ENCODE measurements around the gene RTN4.

RTN4 gene

DNA sequence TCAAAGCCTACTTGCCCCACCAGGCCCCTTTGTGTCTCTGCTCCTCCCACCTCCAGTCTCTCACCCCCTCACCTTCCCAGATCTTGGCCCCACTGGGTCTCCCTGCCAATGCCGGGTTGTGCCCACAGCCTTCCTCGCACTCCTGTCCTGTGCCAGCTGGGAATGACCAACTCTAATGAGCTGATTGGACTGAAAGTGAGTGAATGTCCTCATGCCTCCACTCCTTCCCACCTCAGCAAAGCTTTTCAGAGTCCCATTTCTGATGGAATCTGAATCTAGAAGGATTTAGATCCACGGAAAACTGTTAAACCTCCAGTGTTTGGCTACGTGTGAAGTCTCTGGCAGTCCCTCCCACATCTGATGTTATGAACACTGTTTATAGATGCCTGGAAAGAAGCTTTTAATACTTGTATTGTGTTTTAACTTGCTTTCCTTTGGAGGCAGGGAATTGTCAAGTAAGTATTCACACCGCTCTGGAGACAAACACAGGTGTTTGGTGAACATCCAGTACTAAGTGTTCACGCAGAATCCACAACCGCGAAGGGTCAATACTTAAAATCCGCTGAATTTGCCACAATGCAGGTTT lies 103.9 kb downstream of the RTN4 start:
- DNase-seq = no peak

DNA sequence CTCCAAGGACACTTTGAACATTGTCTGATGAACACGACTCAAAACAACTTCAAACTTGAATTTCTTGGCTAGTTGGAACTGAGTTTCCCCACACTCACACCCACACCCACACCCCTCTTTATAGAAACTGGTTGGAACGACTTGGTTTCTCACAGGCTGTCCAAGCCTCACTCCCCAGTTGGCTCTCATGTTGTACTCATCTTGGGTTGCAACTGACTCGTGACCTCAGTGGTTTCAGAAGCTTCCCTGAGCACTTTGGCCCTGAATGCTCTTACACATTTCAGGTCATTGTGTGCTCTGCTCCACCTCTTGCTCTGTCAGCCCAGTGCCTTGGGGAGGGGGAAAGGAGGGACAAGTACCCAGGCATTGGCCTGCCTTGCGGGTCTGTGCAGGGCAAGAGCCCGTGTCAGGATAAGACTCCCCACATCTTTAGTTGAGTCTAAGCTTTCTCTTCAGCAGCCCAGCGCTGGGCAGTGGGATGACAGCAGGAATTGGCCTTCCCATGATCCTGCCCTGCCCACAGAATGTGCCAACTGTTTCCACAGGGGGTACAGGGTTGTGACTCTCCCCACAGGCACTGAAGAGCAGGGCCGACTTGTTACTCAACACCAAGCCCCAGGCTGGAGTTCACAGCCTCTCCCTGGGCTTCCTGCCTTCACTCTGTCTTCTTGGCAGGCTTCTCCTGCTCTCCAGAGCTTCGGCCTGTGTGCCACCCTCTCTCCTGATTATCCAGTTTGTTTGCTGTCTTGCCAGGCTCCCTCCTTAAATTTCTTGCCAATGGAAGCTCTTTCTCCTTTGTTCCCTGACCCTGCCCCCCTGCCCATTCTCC lies 104.6 kb downstream of the RTN4 start:
- DNase-seq = no peak

DNA sequence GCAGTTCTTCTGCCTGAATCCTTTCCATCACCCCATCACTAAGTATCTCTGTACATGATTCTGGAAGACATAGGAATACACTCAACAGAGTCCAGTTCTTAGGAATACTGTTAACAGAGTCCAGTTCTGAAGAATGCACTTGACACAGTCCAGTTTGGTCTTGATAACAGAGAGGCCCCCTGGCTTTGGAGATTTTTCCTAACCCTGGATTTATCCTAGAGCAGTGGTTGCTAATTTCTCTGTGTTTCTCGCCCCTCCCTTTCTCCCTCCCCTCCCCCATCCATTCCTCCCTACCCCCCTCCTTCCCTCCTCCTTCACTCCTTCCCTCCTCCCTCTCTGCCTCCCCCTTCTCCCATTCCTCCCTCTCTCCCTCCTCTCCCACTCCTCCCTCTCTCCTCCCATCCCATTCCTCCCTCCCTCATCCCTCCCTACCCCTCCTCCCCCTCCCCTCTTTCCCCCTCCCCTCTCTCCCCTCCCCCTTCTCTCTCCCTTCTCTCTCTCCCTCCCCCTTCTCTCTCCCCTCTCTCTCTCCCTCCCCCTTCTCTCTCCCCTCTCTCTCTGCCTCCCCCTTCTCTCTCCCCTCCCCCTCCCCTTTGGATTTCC lies 105.4 kb downstream of the RTN4 start:
- no peak for DNase-seq

DNA sequence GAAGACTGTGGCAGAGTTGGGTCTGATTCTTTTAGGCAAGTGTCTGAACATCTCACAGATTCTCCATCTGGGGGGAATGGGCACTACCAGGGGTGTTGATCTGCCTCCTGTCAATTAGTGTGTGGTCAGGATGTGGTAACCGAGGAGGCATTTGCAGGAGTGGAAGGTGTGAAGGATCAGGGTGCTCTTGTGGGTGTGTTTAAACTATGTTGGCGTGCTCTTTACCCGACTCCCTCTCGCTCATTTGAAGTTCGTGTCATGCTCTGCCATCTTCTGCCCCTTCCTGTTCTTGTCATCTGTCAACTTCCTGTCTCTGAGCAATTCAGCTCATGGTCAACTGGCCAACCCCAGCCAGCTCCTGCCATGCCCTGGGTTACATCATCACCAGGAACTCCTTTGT lies 107.9 kb downstream of the RTN4 start:
- DNase-seq = no peak

DNA sequence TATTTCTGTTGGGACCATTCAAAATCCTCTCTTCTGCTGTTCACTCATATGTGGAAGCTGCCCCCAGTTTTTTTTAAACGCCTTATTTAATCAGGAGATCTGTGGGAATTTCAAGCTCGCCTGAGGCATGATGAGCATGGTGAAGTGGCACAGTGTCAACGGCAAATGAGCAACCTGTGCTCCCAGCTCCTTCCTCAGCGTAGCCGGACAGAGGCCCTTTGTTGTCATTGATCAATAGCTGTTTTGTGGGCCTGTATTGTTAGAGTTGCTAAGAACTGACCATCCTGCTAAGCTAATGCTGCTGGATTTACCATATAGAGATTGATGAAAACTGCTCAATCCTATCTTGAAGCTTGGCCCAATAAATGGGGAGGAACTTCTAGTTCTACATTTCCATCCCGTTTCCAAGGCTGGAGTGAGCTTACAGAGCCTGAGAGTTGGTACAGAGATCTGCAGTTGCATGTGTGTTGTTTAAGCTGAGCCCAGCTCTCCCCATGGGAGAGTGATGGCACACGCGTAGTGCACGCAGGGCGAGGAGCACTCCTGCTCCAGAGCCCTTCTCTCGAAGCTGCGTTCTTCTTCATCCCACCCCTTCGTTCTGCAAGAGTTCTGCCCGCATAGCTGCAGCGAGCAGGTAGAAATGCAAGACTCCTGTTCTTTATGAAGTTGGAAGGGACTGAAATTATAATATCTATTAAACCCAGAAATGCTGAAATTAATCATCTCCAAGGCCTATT lies 108.8 kb downstream of the RTN4 start:
- DNase-seq = no peak

DNA sequence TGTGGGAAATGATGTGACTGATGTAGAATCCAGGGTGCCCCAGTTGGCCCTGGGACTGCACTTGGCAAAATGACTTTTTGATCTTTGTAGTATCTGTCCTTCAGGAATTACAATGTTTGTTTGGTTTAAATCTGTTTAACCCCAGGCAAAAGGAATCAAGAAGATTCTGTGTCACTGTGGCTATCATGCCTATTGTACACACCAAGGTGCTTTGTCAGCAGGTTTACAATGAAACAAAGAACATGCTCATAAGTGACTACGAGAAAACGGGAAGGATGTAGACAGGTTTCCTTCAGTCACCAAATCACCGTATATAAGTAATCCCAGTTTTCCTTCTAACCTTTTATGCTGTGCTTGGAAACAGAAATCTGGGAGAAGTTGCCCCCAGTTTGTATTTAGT lies 109.5 kb downstream of the RTN4 start:
- DNase-seq = no peak

DNA sequence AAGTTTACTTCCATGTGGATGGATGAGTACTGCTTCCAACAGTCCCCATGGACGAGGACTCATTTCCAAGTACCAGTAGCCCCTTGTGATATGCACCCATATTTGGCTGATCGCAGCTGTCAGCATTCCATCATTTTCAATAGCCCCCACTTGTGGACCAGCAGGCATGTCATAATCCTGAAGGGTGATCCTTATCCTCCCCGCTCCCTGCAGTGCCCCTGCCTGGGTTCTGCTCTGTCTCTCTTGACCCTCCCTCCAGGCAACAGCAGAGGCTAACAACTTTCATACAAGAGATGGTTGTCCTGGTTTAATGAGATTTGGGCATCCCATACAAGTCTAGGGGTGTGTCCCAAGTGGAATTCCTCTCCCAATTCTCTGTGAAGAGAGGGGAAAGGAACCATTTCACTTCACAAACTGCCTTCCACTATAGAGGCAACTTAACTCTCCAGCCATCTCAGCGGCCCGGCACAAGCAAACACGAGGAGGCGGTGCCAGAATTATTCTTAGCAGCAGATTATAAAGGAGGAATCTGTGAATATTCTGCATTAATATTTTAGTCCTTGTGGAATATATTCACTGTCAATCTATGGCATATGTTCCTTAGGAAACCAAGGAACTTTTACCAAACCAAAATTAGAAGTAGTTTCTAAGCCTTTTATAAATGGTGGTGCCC lies 110.7 kb downstream of the RTN4 start:
- DNase-seq = no peak

DNA sequence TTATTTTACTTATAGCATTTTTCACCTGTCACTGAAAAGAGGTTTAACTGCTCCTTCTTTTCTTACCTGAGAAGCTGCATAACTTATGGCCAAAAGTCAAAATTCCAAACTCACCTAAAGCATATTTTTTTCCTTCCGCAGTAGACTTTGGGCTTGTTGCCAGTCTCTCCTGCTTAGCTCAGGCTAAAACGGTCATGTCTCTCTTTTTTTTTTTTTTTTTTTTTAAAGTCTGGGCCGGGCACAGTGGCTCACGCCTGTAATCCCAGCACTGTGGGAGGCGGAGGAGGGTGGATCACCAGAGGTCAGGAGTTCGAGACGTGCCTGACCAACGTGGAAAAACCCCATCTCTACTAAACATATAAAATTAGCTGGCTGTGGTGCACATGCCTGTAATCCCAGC lies 113.5 kb downstream of the RTN4 start:
- no peak for DNase-seq

DNA sequence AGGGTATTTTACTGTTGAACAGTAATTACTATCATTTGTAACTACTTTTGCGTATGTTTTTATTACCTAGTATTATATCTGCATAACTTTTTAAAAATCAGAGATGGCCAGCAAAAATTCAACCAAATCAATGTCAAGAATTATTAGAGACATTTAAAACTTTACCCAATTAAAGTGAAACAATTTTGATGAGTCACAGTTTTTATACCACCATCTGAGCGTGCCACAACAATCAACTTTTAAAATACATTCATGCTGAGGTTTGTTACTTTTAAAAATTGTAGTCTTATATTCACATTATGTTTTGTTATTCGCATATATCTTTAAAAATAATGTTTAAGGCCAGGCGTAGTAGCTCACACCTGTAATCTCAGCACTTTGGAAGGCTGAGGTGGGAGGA lies 114.9 kb downstream of the RTN4 start:
- DNase-seq = no peak

DNA sequence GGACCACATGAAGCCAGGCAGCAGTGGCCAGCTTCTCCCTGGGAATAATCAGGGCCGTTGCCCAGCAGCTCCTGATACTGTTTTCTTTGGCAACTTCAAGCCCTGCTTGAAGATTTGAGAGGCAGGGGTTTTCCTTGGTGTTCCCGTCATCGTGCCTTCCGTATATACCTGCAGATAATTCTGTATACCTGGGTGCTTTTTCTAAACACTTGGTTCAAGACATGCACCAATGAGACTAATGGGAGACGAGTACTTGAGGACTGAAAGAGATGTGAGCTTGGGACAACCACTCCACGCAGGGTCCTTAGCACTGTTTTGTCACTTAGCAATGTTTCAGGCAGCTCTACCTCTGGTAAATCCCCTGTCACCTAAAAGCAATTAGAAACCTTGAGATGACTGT lies 118.8 kb downstream of the RTN4 start:
- DNase-seq = no peak

DNA sequence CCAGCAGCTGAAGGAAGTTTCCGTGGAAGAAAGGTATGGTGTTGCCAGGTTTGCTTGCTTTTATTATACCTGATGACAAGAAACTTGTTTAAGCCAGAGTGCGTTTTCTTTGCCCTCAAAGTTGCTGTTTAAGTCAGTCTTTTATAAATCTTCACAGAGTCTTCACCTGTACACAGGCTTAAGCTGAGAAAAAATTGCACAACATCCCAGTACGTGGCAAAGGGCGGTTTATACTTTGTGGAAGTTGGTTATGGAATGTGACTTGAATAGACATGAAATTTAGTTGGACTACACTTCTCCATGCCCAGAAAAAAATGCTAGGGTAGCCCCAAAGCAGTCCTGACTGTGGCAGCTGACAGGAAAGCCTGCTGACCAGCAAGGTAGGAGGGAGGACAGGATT lies 121.5 kb downstream of the RTN4 start:
- DNase-seq = no peak

DNA sequence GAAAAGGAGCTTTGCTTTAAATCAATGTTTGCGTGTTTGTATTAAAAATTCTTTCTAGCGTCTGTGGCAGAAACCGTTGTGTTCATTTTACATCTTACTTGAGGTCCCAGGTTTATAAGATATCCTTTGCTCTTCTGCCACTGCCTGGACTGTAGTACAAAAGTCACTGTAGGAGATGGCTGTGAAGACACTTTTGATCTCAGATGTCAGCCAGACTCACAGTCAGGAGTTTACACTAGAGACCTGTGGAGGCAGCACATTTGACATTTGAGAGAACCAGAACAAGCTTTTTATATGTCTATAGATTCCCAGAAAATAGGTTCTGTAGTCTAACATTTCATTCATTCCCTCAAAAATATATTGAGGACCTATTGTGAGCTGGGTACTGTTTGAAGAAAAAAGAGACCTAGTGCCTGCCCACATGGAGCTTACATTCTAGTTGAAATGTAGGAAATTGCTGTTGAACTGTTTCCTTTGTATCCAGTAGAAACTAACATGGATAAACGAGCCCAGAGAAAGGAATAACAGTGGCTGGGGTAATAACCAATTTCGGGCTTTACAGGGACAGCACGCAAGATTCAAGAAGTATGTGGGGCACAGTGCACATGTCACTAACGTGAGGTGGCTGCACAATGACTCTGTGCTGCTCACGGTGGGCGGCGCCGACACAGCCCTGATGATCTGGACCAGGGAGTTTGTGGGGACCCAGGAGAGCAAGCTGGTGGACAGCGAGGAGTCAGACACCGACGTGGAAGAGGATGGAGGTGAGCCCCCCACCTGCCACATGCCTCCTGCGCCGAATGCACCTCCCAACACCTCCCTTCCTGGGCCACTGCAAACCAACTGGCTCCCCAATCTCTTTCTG lies 122.3 kb downstream of the RTN4 start:
- no peak for DNase-seq

DNA sequence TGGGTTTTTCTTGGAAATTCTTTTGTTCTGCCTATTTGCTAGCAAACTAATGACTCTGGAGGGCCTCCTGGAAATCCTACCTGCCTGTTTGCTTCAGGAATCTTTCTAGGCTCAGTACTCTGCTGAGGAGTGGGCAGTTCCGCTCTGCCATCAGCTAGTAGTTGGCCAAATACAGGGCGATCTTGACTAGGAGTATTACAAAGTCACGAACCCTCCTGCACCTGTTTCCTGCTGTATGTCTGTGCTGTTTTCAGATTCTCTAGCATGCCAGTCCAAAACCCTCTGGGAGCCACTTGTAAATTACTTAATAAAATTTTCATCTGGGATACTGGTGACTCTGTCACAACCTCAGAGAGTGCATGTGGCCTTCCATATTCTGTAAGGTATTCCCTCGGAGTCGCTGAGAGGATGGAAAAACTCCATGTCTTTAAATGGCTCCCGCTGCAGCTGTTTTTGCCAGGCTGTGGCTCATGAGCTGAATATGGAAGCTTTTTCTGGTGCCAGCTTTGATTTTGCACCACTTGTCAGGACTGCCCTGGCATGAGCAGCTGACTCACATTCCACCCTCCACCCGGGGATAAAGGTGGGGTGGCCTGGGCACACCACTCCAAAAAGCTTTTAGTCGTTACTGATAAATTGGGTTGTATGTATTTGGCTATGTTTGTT lies 123.0 kb downstream of the RTN4 start:
- no peak for DNase-seq

DNA sequence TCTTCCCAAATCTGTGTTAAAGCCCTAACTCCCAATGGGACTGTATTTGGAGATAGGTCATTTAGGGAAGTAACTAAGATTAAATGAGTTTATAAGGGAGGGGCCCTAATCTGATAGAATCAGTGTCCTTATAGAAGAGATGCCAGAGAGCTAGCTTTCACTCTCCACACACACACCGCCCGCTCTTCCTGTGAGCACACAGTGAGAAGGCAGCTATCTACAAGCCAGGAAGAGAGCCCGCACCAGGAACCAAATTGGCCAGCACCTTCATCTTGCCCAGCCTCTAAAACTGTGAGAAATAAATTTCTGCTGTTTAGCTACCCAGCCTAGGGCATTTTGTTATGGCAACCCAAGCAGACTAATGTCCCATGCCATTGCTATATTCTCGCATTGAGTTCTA lies 125.2 kb downstream of the RTN4 start:
- DNase-seq = no peak

DNA sequence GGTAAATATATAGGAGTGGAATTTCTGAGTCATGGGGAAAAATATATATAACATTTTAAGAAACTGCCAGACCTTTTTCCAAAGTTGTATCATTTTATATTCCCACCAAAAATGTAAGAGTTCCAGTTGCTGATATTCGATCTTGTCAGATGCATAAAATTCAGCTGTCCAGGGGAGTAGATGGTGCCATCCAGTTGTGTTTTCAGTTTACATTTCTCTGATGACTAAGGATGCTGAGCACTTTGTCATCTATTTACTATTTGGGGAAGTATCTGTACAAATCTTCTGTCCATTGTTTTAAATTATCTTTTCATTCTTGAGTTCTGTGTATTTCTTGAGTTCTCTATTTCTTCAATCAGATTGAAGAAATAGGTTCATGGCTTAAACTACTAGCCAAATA lies 126.1 kb downstream of the RTN4 start:
- DNase-seq = no peak

Data from activated CD8-positive, alpha-beta memory T cell treated with anti-CD3 and anti-CD28 coated beads, Interleukin-2, amount 50 U/mL, for 48 hours (primary cell).